ENCODE measurements around the gene PYROXD2. TPM values are rescaled to one million over a fixed set of nuclear protein-coding genes. Genes with fewer than 3 reads are reported as not detected.

The PYROXD2 gene
- total and polyA plus RNA-seq, 2 of the 8 experiments (the other 6 are each of a cell fraction or from before 2014, with no cell fraction given), result 3.2 to 5.4 TPM

DNA sequence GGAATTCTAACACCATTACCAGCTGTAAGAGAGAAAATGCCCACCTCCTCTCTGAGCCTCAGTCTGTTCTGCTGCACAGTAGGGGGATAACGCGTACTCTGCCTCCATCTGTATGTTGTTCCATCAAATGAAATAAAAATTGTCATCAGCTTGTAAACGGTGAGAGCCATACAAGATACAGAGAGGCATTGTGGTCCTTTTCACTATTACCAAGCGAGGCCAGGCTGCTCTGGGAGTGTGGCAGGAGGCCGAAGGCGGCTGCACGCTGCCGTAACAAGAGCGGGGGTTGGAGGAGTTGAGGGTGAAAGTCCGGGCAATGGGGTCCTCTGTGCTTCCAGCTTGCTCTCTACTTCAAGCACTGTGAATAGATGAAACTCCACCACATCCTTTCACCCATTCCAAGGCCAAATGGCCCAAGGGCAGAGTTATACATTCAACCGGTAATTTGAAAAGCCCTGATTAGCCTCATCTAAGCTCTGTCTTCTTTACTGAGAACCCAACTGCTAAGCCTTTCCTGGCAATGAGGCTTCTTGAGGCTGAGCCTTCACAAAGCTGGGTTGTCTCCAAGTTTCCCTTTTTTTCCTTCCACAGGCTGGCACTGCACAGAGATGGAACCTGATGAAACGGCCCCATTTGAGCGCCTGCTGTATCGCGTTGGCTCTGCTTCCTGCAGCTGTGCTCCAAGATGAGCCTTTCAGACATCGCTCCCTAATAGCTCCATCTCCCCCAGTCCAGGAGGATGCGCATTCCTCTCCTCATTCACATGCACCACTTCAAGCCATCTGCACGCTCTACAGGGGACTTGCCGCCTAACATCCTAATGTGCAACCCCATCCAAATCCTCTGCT lies 47.2 kb downstream of the PYROXD2 start:
- Histone ChIP-seq H3K4me2 (ENCODE audit: insufficient read depth in 1 of 2, low read depth in 2 of 2, low read length in 2 of 2) (no peak overlapping the region), H2BK20ac (ENCODE audit: low read length) (no peak overlapping the region), H3K79me2 (ENCODE audit: control insufficient read depth in 1 of 2, insufficient read depth in 2 of 2, low read length in 2 of 2) (no peaks in the 10 kb centered on the region), H3K4me1 (replicated peaks in 1 of 4; ENCODE audit: control insufficient read depth in 3 of 4, insufficient read depth in 4 of 4, low read length in 3 of 4) (peaks cover 0 to 3% (median 2%) of the 10 kb centered on the region in 4 experiments; a peak in 2 of 7 replicates), H3K23me2 (ENCODE audit: low read depth, low read length) (no peaks in the 10 kb centered on the region), H3K9me3 (ENCODE audit: insufficient read depth in 2 of 2, low read depth in 1 of 2, low read length in 1 of 2) (no peaks in the 10 kb centered on the region), H3K9ac (replicated peaks in 1 of 4; ENCODE audit: extremely low read depth in 1 of 4, low read depth in 3 of 4, low read length in 3 of 4) (no peak overlapping the region), H3K36me3 (ENCODE audit: control insufficient read depth in 2 of 4, insufficient read depth in 4 of 4, low read length in 3 of 4) (no peaks in the 10 kb centered on the region), H2BK5ac (ENCODE audit: low read depth, low read length) (no peak overlapping the region), H3K79me1 (ENCODE audit: low read depth, low read length) (no peaks in the 10 kb centered on the region), H3K4ac (replicated peaks; ENCODE audit: insufficient read length, low read depth, low read length) (no peak overlapping the region), H3K23ac (ENCODE audit: insufficient read length) (no peak overlapping the region), H4K8ac (ENCODE audit: extremely low read depth, insufficient read depth, low read length) (no peak overlapping the region), H3K18ac (ENCODE audit: extremely low read depth, low read length) (no peak overlapping the region), H2BK12ac (ENCODE audit: low read depth, low read length) (no peak overlapping the region), H3K27ac (ENCODE audit: low read depth, low read length) (no peak overlapping the region), H4K5ac (ENCODE audit: insufficient read length, low read depth, low read length) (no peak overlapping the region), H4K20me1 (replicated peaks in 1 of 2; ENCODE audit: control insufficient read depth in 1 of 2, insufficient read depth in 2 of 2, low read length in 2 of 2) (no peaks in the 10 kb centered on the region), H2BK120ac (replicated peaks; ENCODE audit: low read depth, low read length) (no peak overlapping the region), H4K91ac (replicated peaks; ENCODE audit: insufficient read length, low read length) (no peak overlapping the region), H2BK15ac (ENCODE audit: low read length) (no peak overlapping the region), H2AFZ (ENCODE audit: low read length) (peak overlapping the region; percentile 83; the same call in 1 of the 2 replicates), H3K4me3 (ENCODE audit: extremely low read depth in 1 of 4, insufficient read depth in 2 of 4, low read depth in 3 of 4, low read length in 4 of 4) (no peak overlapping the region), H3K14ac (ENCODE audit: insufficient read length) (no peak overlapping the region), H3K56ac (replicated peaks; ENCODE audit: insufficient read length, low read depth, low read length) (no peak overlapping the region), H2AK5ac (ENCODE audit: low read depth, low read length) (no peak overlapping the region), H3K27me3 (replicated peaks in 1 of 4; ENCODE audit: control insufficient read depth in 3 of 4, extremely low read depth in 1 of 4, insufficient read depth in 3 of 4, low read length in 3 of 4) (0 out of 7 replicates have a peak, but pooled peaks cover 0 to 3% (median 0%) of the 10 kb centered on the region in 4 experiments)
- DNase-seq (ENCODE audit: low read depth in 1 of 2, low spot score in 2 of 2) (no peak), FAIRE-seq (no peak)
- CTCF ChIA-PET (ENCODE audit: partially characterized antibody), result interaction anchor here (0.6 to 1.8 kb wide), 9 partner anchors 10 to 658 kb away, joined by 3 to 5 read pairs (median 3); no protein-coding TSS in a partner anchor
- no peak for TF ChIP-seq ZNF274 (IDR thresholded peaks at IDR 0.05; ENCODE audit: borderline replicate concordance, extremely low read depth, low read length)
- 0 out of 2 replicates have a peak, but pooled peaks have one; percentile 31 for TF ChIP-seq TCF12 (IDR thresholded peaks at IDR 0.05; ENCODE audit: low read depth, low read length)
- POLR2A ChIA-PET (ENCODE audit: partially characterized antibody), result interaction anchor here (1.4 kb wide), 1 partner anchor 17 kb away, joined by 4 read pairs; no protein-coding TSS in a partner anchor
- 85% methylated on average over 19 of the region's 19 CpGs; no CpG with 5 or more reads in 1 of the 2 experiments for WGBS, 2 experiments (ENCODE audit: extremely low coverage in 1 of 2, insufficient coverage in 1 of 2, insufficient read length in 1 of 2, insufficient replicate concordance in 2 of 2, low coverage in 1 of 2, low lambda C conversion rate in 2 of 2, missing lambda C conversion rate in 1 of 2)

Data from H1 (cell line).